ENCODE data around the gene SLC17A5.
"Not testable (repeated sequence)": the region's sequence is repeated elsewhere in the genome, so short reads cannot be mapped to it uniquely, and the experiment has no call there.

The SLC17A5 gene

GRCh38 chr6:73560853-73561407, 92.9 kb downstream of the SLC17A5 start:
- Mint-ChIP-seq H3K9me3 (no peaks in the 10 kb centered on the region), H3K27ac (no peak overlapping the region), H3K4me1 (peaks cover 17% of the 10 kb centered on the region), H3K27me3 (ENCODE audit: low read depth, poor library complexity) (peaks cover 4% of the 10 kb centered on the region), H3K4me3 (no peak overlapping the region), H3K36me3 (ENCODE audit: low read depth) (no peaks in the 10 kb centered on the region)
- TF ChIP-seq CTCF (IDR thresholded peaks at IDR 0.05) = no peak
- DNase-seq = no peak

- peaks cover 17% of the 10 kb centered on the region for H3K4me1 Mint-ChIP-seq
- H3K27me3 Mint-ChIP-seq (ENCODE audit: low read depth, poor library complexity) = peaks cover 4% of the 10 kb centered on the region
- H3K4me3 Mint-ChIP-seq = no peak overlapping the region
- no peak for TF ChIP-seq CTCF (IDR thresholded peaks at IDR 0.05)
- no peaks in the 10 kb centered on the region for H3K36me3 Mint-ChIP-seq (ENCODE audit: low read depth)
- H3K9me3 Mint-ChIP-seq = no peaks in the 10 kb centered on the region
- peak overlapping the region; percentile 39 for H3K27ac Mint-ChIP-seq
- no peak for DNase-seq
These were observed 93.5 kb downstream of the SLC17A5 start for GRCh38 chr6:73560182-73560732.

GRCh38 chr6:73559399-73559794, 94.4 kb downstream of the SLC17A5 start:
- DNase-seq; H3K9me3 Mint-ChIP-seq; H3K27me3 Mint-ChIP-seq (ENCODE audit: low read depth, poor library complexity); H3K4me3 Mint-ChIP-seq; H3K36me3 Mint-ChIP-seq (ENCODE audit: low read depth): not testable (repeated sequence)
- Mint-ChIP-seq H3K4me1 (peaks cover 17% of the 10 kb centered on the region), H3K27ac (peak overlapping the region; percentile 81)

GRCh38 chr6:73558624-73559398, 95.0 kb downstream of the SLC17A5 start:
- TF ChIP-seq CTCF (IDR thresholded peaks at IDR 0.05) = no peak
- Mint-ChIP-seq H3K9me3 (no peaks in the 10 kb centered on the region), H3K27me3 (ENCODE audit: low read depth, poor library complexity) (peaks cover 4% of the 10 kb centered on the region), H3K27ac (peak overlapping the region; percentile 81), H3K4me1 (peaks cover 17% of the 10 kb centered on the region), H3K36me3 (ENCODE audit: low read depth) (no peaks in the 10 kb centered on the region), H3K4me3 (no peak overlapping the region)
- DNase-seq = no peak

- Mint-ChIP-seq H3K27ac (no peak overlapping the region), H3K4me1 (peaks cover 17% of the 10 kb centered on the region), H3K4me3 (no peak overlapping the region), H3K27me3 (ENCODE audit: low read depth, poor library complexity) (peaks cover 4% of the 10 kb centered on the region), H3K9me3 (no peaks in the 10 kb centered on the region), H3K36me3 (ENCODE audit: low read depth) (no peaks in the 10 kb centered on the region)
- DNase-seq = no peak
- TF ChIP-seq CTCF (IDR thresholded peaks at IDR 0.05) = no peak
These were observed 97.0 kb downstream of the SLC17A5 start for GRCh38 chr6:73556836-73557235.

- not testable (repeated sequence) for H3K27me3 Mint-ChIP-seq (ENCODE audit: low read depth, poor library complexity); H3K4me3 Mint-ChIP-seq; H3K36me3 Mint-ChIP-seq (ENCODE audit: low read depth); DNase-seq; H3K9me3 Mint-ChIP-seq; H3K27ac Mint-ChIP-seq
- peaks cover 17% of the 10 kb centered on the region for H3K4me1 Mint-ChIP-seq
These were observed 98.3 kb downstream of the SLC17A5 start for GRCh38 chr6:73555380-73555949.

GRCh38 chr6:73551115-73551514, 102.7 kb downstream of the SLC17A5 start:
- DNase-seq; H3K4me1 Mint-ChIP-seq; H3K4me3 Mint-ChIP-seq; H3K9me3 Mint-ChIP-seq; H3K27me3 Mint-ChIP-seq (ENCODE audit: low read depth, poor library complexity); H3K27ac Mint-ChIP-seq; H3K36me3 Mint-ChIP-seq (ENCODE audit: low read depth): not testable (repeated sequence)
